Measurements from ENCODE around the gene TMEM123.

DNA sequence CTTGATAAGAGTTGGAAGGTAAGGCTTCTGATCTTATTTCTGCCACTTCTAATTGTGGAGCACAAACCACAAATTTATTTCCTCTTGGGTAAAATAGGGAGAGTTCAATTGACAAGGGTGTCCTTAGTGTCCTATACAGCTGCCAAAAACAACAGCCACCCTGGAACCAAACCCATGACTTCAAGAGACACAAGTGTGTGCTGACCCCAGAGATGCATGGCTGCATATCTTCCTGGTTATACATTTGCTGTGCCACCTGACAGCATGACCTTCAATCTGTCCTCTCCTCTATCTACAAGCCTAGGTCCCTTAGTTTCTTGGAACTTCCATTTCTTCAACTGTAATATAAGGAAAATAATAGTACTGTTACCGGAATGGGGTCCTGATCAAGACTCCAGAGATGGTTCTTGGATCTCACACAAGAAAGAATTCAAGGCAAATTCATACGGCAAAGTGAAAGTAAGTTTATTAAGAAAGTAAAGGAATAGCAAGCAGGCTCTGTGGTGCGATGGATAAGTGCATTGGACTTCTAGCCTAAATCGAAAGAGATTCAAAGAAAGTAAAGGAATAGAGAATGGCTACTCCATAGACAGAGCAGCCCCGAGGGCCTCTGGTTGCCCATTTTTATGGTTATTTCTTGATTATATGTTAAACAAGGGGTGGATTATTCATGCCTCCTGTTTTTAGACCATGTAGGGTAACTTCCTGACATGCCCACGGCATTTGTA is 15.5 kb upstream of the TMEM123 start:
- TF ChIP-seq, protein P1, sequence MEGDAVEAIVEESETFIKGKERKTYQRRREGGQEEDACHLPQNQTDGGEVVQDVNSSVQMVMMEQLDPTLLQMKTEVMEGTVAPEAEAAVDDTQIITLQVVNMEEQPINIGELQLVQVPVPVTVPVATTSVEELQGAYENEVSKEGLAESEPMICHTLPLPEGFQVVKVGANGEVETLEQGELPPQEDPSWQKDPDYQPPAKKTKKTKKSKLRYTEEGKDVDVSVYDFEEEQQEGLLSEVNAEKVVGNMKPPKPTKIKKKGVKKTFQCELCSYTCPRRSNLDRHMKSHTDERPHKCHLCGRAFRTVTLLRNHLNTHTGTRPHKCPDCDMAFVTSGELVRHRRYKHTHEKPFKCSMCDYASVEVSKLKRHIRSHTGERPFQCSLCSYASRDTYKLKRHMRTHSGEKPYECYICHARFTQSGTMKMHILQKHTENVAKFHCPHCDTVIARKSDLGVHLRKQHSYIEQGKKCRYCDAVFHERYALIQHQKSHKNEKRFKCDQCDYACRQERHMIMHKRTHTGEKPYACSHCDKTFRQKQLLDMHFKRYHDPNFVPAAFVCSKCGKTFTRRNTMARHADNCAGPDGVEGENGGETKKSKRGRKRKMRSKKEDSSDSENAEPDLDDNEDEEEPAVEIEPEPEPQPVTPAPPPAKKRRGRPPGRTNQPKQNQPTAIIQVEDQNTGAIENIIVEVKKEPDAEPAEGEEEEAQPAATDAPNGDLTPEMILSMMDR (IDR thresholded peaks at IDR 0.05; ENCODE audit: low read length) = no peak
- no peak for TF ChIP-seq EZH2 (IDR thresholded peaks at IDR 0.05; ENCODE audit: borderline replicate concordance, low read length)

Data from OCI-LY1 (cell line).